OCI-LY7 (cell line): ENCODE results near the gene UBE3A.

Experiments
- CTCF ChIP-seq: fragments of 200-600 bp; sonication (generic); conservative IDR thresholded peaks from 2 replicates; pipeline ENCODE4 v1.5.1; 2014; ENCODE audit warnings: mild to moderate bottlenecking, antibody characterized with exemption, low read length, moderate library complexity, mixed read lengths
- EZH2phosphoT487 ChIP-seq: fragments of 200-600 bp; sonication (generic); IDR thresholded peaks from 2 replicates; pipeline ENCODE4 v1.6.1; 2018; ENCODE audit warnings: low read depth, borderline replicate concordance, mild to moderate bottlenecking, mixed run types, antibody characterized with exemption, low read length, moderate library complexity, mixed read lengths

GRCh38 chr15:25335279-25335678 is 103.5 kb downstream of the UBE3A start:
- TF ChIP-seq CTCF (no peak), EZH2phosphoT487 (no peak)
